Colonic mucosa (tissue), 4 donors: ENCODE data around the gene CYB5D1. TPM values are rescaled to one million over a fixed set of nuclear protein-coding genes. Genes with fewer than 3 reads are reported as not detected.

Experiments
- DNase-seq: peaks from one replicate; pipeline ENCODE4 v3.0.0-alpha.2; 2020
- H3K27ac ChIP-seq: fragments of 200-600 bp; one replicate; pipeline ENCODE4 v1.8.0; 2021
- H3K27me3 ChIP-seq: fragments of 200-600 bp; one replicate; pipeline ENCODE4 v1.8.0; 2021
- H3K36me3 ChIP-seq: fragments of 200-600 bp; one replicate; pipeline ENCODE4 v1.8.0; 2021
- H3K4me1 ChIP-seq: fragments of 200-600 bp; one replicate; pipeline ENCODE4 v1.8.0; 2021; ENCODE audit warnings: mild to moderate bottlenecking
- H3K4me3 ChIP-seq: fragments of 200-600 bp; one replicate; pipeline ENCODE4 v1.8.0; 2021
- H3K9ac ChIP-seq, 2 donors: one replicate each; pipeline ENCODE4 v1.7.0; 2013; ENCODE audit warnings: control low read depth in 2 of 2, low read depth in 2 of 2, low read length in 2 of 2
- H3K9me3 ChIP-seq: fragments of 200-600 bp; one replicate; pipeline ENCODE4 v1.8.0; 2021
- CTCF ChIP-seq: fragments of 200-600 bp; IDR thresholded peaks from one replicate; pipeline ENCODE4 v1.8.0; 2022; ENCODE audit warnings: antibody characterized with exemption, mild to moderate bottlenecking
- intact Hi-C: fragments of 100-400 bp; cut with DNase I; formaldehyde crosslinking; loops from one replicate; pipeline ENCODE4 v1.14.1; 2022
- total RNA-seq, 2 donors: library from RNA; stranded (reverse); fragmentation: NEBNext Ultra II Directional in 1 of 2; extraction: Animal tissue kit (Norgen Biotek cat#: 25700) in 1 of 2; gene quantifications; one replicate each; pipeline ENCODE4 v1.2.1, GENCODE V29; 2021
- donor health status: healthy.
- donor health status: DM: no; HTN: no; CAD: no.
- donor health status: DM: no; HTN: no; CAD: no.

CYB5D1 gene
- total RNA-seq, 2 donors from 2014 or later, result 9.4 to 18.2 TPM

GRCh38 chr17:7854851-7855659 is 2.7 kb upstream of the CYB5D1 start, which contains the start of gene TMEM88:
Gene TMEM88 (plus strand): TSS chr17:7855066. CDS start chr17:7855075, 9 bp downstream.
- H3K9ac ChIP-seq, result peak within 1 kb of the TSS; percentile 6 to 96
- TF ChIP-seq CTCF, result no peak
- H3K9me3 ChIP-seq, result no peaks in the 10 kb centered on the region
- H3K4me1 ChIP-seq, result peaks cover 20% of the 10 kb centered on the region
- H3K27ac ChIP-seq, result peak within 1 kb of the TSS; percentile 95
- peak within 1 kb of the TSS; percentile 10 for H3K4me3 ChIP-seq
- DNase-seq, result peak; percentile 25
- H3K36me3 ChIP-seq, result peaks cover 8% of the 10 kb centered on the region
- no peaks in the 10 kb centered on the region for H3K27me3 ChIP-seq
- intact Hi-C loops, result no loop called here

GRCh38 chr17:7855660-7856010 is 2.2 kb upstream of the CYB5D1 start:
- Histone ChIP-seq H3K27me3 (no peaks in the 10 kb centered on the region), H3K4me1 (peaks cover 20% of the 10 kb centered on the region), H3K36me3 (peaks cover 7% of the 10 kb centered on the region), H3K4me3 (peak overlapping the region; percentile 10), H3K9ac (peak overlapping the region; percentile 6 to 96), H3K9me3 (no peaks in the 10 kb centered on the region), H3K27ac (peak overlapping the region; percentile 95)
- TF ChIP-seq CTCF, result no peak
- intact Hi-C loops, result no loop called here
- no peak for DNase-seq

GRCh38 chr17:7856011-7856810 is 1.6 kb upstream of the CYB5D1 start:
- intact Hi-C loops, result no loop called here

GRCh38 chr17:7856811-7857712 is 741 bp upstream of the CYB5D1 start, which contains the start of gene NAA38:
Gene NAA38 (minus strand): TSS chr17:7857559. CDS start chr17:7857463, 96 bp downstream.
- intact Hi-C loops, result no loop called here
- Histone ChIP-seq H3K4me3 (peak within 1 kb of the TSS; percentile 80), H3K27ac (peak within 1 kb of the TSS; percentile 95), H3K9ac (peak within 1 kb of the TSS; percentile 65 to 96), H3K9me3 (no peaks in the 10 kb centered on the region), H3K27me3 (no peaks in the 10 kb centered on the region), H3K36me3 (peaks cover 7% of the 10 kb centered on the region), H3K4me1 (peaks cover 18% of the 10 kb centered on the region)
- peak; percentile 97 for DNase-seq
- peak; percentile 29 for TF ChIP-seq CTCF

More at GRCh38 chr17:7856011-7856810, 1.6 kb upstream of the CYB5D1 start:
- peak overlapping the region; percentile 65 to 96 for H3K9ac ChIP-seq
- no peaks in the 10 kb centered on the region for H3K9me3 ChIP-seq
- H3K27me3 ChIP-seq, result no peaks in the 10 kb centered on the region
- DNase-seq, result peak; percentile 82
- H3K36me3 ChIP-seq, result peaks cover 7% of the 10 kb centered on the region
- H3K27ac ChIP-seq, result peak overlapping the region; percentile 95
- peak overlapping the region; percentile 80 for H3K4me3 ChIP-seq
- TF ChIP-seq CTCF, result no peak
- H3K4me1 ChIP-seq, result peaks cover 20% of the 10 kb centered on the region

- peak; percentile 48 for DNase-seq
- peak; percentile 42 for TF ChIP-seq CTCF
- H3K36me3 ChIP-seq, result no peaks in the 10 kb centered on the region
- intact Hi-C loops, result no loop called here
- H3K27ac ChIP-seq, result peak overlapping the region; percentile 95
- no peaks in the 10 kb centered on the region for H3K9me3 ChIP-seq
- no peaks in the 10 kb centered on the region for H3K27me3 ChIP-seq
- H3K9ac ChIP-seq, result peak overlapping the region; percentile 56 to 96
- peaks cover 16% of the 10 kb centered on the region for H3K4me1 ChIP-seq
- H3K4me3 ChIP-seq, result peak overlapping the region; percentile 80
Measured at GRCh38 chr17:7858522-7858810, 663 bp downstream of the CYB5D1 start.
